Endothelial cell of umbilical vein (primary cell): ENCODE data around the gene CHTOP.

Source experiments
- CTCF ChIP-seq, 2 donors: IDR thresholded peaks; 1 replicate in 1 of 2; 2 replicates in 1 of 2; pipeline ENCODE4 v1.5.1; 2011; ENCODE audit warnings: low read length in 2 of 2, mild to moderate bottlenecking in 2 of 2, moderate library complexity in 2 of 2, control low read depth in 1 of 2, inconsistent platforms in 1 of 2, low read depth in 1 of 2; ENCODE audit not compliant: insufficient read depth in 1 of 2; ENCODE audit errors: extremely low read depth in 1 of 2
- EZH2 ChIP-seq: IDR thresholded peaks from 2 replicates; pipeline ENCODE4 v1.6.1; 2012; ENCODE audit warnings: borderline replicate concordance, low read depth, mild to moderate bottlenecking, moderate library complexity, low read length, inconsistent platforms; ENCODE audit not compliant: severe bottlenecking
- GATA2 ChIP-seq: IDR thresholded peaks from 2 replicates; pipeline ENCODE4 v1.7.0; 2011; ENCODE audit warnings: low read depth, mild to moderate bottlenecking, moderate library complexity, mixed read lengths, low read length; ENCODE audit not compliant: insufficient read length, insufficient read depth
- JUN ChIP-seq: IDR thresholded peaks from 2 replicates; pipeline ENCODE4 v1.6.1; 2011; ENCODE audit warnings: borderline replicate concordance, low read depth; ENCODE audit not compliant: insufficient read length, insufficient read depth
- MAX ChIP-seq: IDR thresholded peaks from 2 replicates; pipeline ENCODE4 v1.6.1; 2011; ENCODE audit not compliant: insufficient read depth, insufficient read length
- MYC ChIP-seq: IDR thresholded peaks from one replicate; pipeline ENCODE4 v1.6.1; 2011; ENCODE audit warnings: mild to moderate bottlenecking, low read depth, low read length
- POLR2A ChIP-seq: IDR thresholded peaks from 2 replicates; pipeline ENCODE4 v1.6.1; 2012; ENCODE audit warnings: low read depth, mild to moderate bottlenecking, control low read depth, low read length
- POLR2AphosphoS5 ChIP-seq: IDR thresholded peaks from 2 replicates; pipeline ENCODE4 v1.6.1; 2012; ENCODE audit warnings: low read depth, mild to moderate bottlenecking, control low read depth, low read length, moderate library complexity; ENCODE audit not compliant: insufficient read depth

GRCh38 chr1:153639280-153639679 lies 5.4 kb downstream of the CHTOP start:
- TF ChIP-seq MAX, result no peak
- no peak for TF ChIP-seq CTCF (IDR thresholded peaks at IDR 0.05; ENCODE audit: extremely low read depth in 1 of 2, insufficient read depth in 1 of 2, low read depth in 1 of 2, low read length in 2 of 2)
- no peak for TF ChIP-seq POLR2A
- no peak for TF ChIP-seq MYC
- TF ChIP-seq EZH2, result no peak
- TF ChIP-seq POLR2AphosphoS5, result no peak
- no peak for TF ChIP-seq GATA2
- no peak for TF ChIP-seq JUN
